Glutamatergic neuron (in vitro differentiated cells): ENCODE results near the gene TYROBP. TPM values are rescaled to one million over a fixed set of nuclear protein-coding genes. Genes with fewer than 3 reads are reported as not detected.

Experiments
- DNase-seq: peaks from one replicate; pipeline ENCODE4 v3.0.0; 2022
- H3K27ac Mint-ChIP-seq: one replicate; pipeline ENCODE4 v1.8.0; 2020; ENCODE audit warnings: mild to moderate bottlenecking, mixed read lengths, inconsistent platforms; ENCODE audit not compliant: unreplicated experiment
- H3K27me3 Mint-ChIP-seq: one replicate; pipeline ENCODE4 v1.8.0; 2020; ENCODE audit warnings: mild to moderate bottlenecking, moderate library complexity, mixed read lengths, inconsistent platforms; ENCODE audit not compliant: unreplicated experiment
- H3K36me3 Mint-ChIP-seq: one replicate; pipeline ENCODE4 v1.8.0; 2020; ENCODE audit warnings: mild to moderate bottlenecking, mixed read lengths, inconsistent platforms; ENCODE audit not compliant: unreplicated experiment
- H3K4me1 Mint-ChIP-seq: one replicate; pipeline ENCODE4 v1.8.0; 2020; ENCODE audit warnings: mild to moderate bottlenecking, low read depth, mixed read lengths, inconsistent platforms; ENCODE audit not compliant: unreplicated experiment
- H3K4me3 Mint-ChIP-seq: one replicate; pipeline ENCODE4 v1.8.0; 2020; ENCODE audit warnings: mild to moderate bottlenecking, mixed read lengths, inconsistent platforms; ENCODE audit not compliant: unreplicated experiment
- H3K9me3 Mint-ChIP-seq: one replicate; pipeline ENCODE4 v1.8.0; 2020; ENCODE audit warnings: mild to moderate bottlenecking, moderate library complexity, mixed read lengths, inconsistent platforms; ENCODE audit not compliant: unreplicated experiment
- CTCF ChIP-seq: fragments of 200-600 bp; sonication (generic); IDR thresholded peaks from one replicate; pipeline ENCODE4 v1.5.0; 2021; ENCODE audit not compliant: partially characterized antibody, unreplicated experiment
- total RNA-seq: library from RNA; stranded (reverse); fragmentation: NEBNext Ultra II Directional; extraction: Animal tissue kit (Norgen Biotek cat#: 25700); gene quantifications from one replicate; pipeline ENCODE4 v1.2.1, GENCODE V29; 2021; ENCODE audit not compliant: unreplicated experiment

The TYROBP gene
- total RNA-seq, 1 donor from 2014 or later = not detected

DNA sequence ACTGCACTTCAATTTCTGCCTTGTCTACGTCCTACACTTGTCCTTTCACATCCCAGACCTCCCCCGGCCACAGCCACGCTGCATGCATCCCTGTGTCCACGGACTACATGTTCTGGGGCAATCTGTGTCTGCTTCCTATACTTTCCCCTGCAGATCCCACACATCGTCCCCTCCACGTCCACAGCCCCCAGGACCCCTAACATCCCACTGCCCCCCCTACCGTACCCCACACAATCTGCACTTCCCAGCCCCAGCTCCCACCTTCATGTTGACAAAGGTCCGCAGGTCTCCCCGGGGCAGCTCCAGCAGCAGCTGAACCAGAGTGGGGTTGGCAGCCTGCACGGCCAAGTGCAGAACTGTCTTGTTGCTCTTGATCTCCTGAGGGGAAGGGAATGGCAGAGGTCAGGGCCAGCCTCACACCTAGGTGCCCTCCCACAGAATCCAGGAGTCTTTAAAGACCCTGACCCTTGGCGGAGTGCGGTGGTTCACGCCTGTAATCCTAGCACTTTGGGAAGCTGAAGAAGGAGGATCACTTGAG is 17.9 kb downstream of the TYROBP start:
- no peak for DNase-seq

GRCh38 chr19:35889370-35890112 is 18.6 kb downstream of the TYROBP start:
- DNase-seq = peak; percentile 42
- peak overlapping the region; percentile 62 for H3K27ac Mint-ChIP-seq
- TF ChIP-seq CTCF = no peak
- H3K36me3 Mint-ChIP-seq = peaks cover 12% of the 10 kb centered on the region
- H3K27me3 Mint-ChIP-seq = peaks cover 5% of the 10 kb centered on the region
- H3K9me3 Mint-ChIP-seq = peaks cover 1% of the 10 kb centered on the region
- H3K4me1 Mint-ChIP-seq = peaks cover 9% of the 10 kb centered on the region
- no peak overlapping the region for H3K4me3 Mint-ChIP-seq

More for the DNA sequence above, 17.9 kb downstream of the TYROBP start:
- Mint-ChIP-seq H3K4me3 (no peak overlapping the region), H3K4me1 (peaks cover 9% of the 10 kb centered on the region), H3K9me3 (peaks cover 1% of the 10 kb centered on the region), H3K36me3 (peaks cover 12% of the 10 kb centered on the region), H3K27me3 (peaks cover 4% of the 10 kb centered on the region), H3K27ac (peak overlapping the region; percentile 83)
- no peak for TF ChIP-seq CTCF

- peaks cover 1% of the 10 kb centered on the region for H3K9me3 Mint-ChIP-seq
- no peak overlapping the region for H3K4me3 Mint-ChIP-seq
- H3K36me3 Mint-ChIP-seq = peaks cover 12% of the 10 kb centered on the region
- no peak overlapping the region for H3K27ac Mint-ChIP-seq
- peaks cover 9% of the 10 kb centered on the region for H3K4me1 Mint-ChIP-seq
- H3K27me3 Mint-ChIP-seq = peaks cover 5% of the 10 kb centered on the region
- no peak for DNase-seq
- TF ChIP-seq CTCF = no peak
Measured at GRCh38 chr19:35888398-35888797, 19.7 kb downstream of the TYROBP start.

- Mint-ChIP-seq H3K4me3 (no peak overlapping the region), H3K27me3 (peaks cover 5% of the 10 kb centered on the region), H3K9me3 (peaks cover 3% of the 10 kb centered on the region), H3K27ac (no peak overlapping the region), H3K36me3 (peaks cover 12% of the 10 kb centered on the region), H3K4me1 (peaks cover 15% of the 10 kb centered on the region)
- no peak for DNase-seq
- no peak for TF ChIP-seq CTCF
Measured at GRCh38 chr19:35887197-35887596, 20.9 kb downstream of the TYROBP start.

DNA sequence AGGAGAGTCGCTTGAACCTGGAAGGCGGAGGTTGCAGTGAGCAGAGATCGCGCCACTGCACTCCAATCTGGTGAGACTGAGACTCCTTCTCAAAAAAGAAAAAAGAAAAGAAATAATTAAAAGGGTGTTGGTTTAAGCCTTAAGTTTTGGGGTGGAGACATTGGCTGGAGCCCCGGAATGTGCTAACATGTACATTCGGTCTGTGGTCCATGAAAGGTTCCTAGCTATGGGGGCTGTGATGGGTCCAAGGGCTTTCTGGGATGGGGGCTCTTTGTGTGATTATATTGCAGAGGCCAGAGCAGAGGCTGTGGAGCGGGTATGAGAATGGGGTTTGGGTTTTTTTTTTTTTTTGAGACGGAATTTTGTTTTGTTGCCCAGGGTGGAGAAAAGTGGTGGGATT is 22.2 kb downstream of the TYROBP start:
- no peak for TF ChIP-seq CTCF
- no peak overlapping the region for H3K4me3 Mint-ChIP-seq

More for the DNA sequence above, 22.2 kb downstream of the TYROBP start:
- H3K9me3 Mint-ChIP-seq = peaks cover 3% of the 10 kb centered on the region
- peaks cover 5% of the 10 kb centered on the region for H3K27me3 Mint-ChIP-seq
- H3K27ac Mint-ChIP-seq = no peak overlapping the region
- no peak for DNase-seq
- H3K36me3 Mint-ChIP-seq = peaks cover 16% of the 10 kb centered on the region
- peaks cover 21% of the 10 kb centered on the region for H3K4me1 Mint-ChIP-seq
